ENCODE measurements around the gene GJD4.

GJD4 gene

GRCh38 chr10:35632027-35632426 is 26.9 kb downstream of the GJD4 start:
- no peak for FAIRE-seq

- FAIRE-seq: no peak
These were observed 28.2 kb downstream of the GJD4 start for GRCh38 chr10:35633006-35633980.

DNA sequence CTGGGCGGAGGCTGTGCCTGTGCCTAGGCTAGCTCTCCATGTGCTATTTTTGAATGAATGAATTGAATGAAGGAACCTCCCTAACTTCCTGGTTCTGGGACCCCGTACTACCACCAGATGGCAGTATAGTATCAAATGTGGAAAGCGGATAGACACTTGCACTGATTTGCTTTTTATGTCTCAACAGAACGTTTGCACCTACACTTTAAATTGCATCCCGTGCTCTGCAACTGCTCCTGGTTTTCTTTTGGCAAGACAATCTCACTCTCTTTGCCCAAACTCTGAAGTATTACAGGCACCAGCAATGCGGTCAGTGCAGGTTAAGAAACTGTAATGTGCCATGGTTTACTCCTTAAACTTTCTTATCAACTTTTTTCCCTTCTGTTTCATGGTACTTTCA is 30.4 kb downstream of the GJD4 start:
- no peak for FAIRE-seq

DNA sequence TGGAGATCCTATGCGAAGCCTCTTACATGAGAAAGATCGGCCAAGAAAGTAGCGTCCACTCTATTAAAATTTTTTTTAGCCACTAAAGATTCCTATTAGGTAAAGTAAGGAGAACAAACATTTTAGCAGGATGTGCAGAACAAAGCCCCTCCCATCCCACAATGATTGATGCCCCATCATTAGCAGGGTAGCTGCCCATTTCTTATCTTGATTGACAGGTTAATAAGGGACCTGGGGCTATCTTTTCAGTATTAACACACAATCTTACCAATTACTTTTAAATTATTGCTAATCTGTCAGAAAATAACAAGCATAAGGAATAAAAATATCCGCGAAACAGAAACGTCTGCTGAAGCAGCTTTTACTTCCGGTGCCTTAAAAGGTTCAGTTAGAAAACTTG is 31.8 kb downstream of the GJD4 start:
- FAIRE-seq: no peak

DNA sequence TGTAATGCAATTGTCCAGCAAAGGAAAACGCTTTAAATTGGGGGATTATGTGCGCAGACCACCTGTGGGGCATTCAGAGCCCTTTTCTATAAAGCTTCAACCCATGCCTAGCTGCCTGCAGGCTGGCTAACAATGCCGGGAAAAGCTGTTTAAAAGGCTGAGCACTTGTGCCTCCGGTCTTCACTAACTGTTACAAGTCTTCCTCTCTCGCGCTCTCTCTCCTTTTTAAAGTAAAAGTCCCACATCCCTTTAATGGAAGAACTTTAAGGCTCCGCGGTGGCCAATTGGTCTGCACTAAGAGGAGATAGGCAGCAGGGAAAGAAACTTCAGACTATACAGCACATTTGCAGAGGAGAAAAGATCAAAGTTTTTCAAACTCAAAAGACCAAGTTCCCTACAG is 32.3 kb downstream of the GJD4 start:
- no peak for FAIRE-seq

DNA sequence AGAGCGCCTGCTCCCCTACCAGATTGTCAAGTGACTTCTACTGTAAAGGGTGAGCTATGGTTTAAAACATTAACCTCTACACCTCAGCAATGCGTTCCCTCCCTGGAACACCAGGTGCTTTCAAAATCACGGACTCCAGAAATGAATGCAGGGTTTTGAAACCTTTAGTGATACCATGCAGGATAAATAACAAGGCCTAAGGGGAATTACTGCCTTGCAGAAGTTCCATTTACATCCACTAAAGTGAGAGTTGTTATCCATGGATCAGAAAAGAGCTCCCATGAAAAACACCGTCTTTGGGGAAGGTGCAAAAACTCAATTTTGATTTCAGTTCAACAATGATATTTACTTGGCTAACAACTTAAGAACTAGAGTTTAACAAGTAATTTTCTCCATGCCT is 33.0 kb downstream of the GJD4 start:
- no peak for FAIRE-seq

DNA sequence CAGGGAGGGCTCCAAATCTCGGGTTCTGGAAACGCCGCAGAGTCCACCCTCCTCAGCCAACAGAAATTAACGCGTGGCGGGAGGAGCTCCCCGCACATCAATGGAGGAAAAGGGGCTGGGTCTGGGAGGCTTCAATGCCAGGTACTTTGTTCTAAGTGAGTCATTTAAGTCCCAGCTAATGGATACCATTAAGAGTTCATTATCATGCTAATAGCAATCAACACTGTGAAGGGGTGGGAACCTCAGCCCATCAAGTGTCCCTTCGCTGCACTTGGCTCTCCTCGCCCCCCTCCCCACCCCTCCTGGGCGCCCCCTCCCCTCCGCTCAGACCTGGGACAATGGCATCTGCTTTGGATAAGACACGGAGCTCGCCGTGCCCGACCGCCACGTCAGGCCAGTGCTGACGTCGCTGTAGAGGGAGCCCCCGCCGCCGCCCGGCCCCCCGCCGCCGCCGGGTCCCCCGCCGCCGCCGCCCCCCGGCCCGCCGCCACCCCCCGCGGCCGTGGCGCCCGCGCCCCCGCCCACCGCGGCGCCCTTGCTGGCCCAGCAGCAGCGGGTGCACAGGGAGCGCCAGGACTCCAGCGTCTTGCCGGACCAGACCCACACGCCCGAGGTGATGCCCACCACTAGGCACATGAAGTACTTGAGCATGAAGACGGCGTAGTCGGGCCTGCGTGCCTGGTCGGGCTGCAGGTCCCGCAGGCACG is 34.0 kb downstream of the GJD4 start:
- no peak for FAIRE-seq

DNA sequence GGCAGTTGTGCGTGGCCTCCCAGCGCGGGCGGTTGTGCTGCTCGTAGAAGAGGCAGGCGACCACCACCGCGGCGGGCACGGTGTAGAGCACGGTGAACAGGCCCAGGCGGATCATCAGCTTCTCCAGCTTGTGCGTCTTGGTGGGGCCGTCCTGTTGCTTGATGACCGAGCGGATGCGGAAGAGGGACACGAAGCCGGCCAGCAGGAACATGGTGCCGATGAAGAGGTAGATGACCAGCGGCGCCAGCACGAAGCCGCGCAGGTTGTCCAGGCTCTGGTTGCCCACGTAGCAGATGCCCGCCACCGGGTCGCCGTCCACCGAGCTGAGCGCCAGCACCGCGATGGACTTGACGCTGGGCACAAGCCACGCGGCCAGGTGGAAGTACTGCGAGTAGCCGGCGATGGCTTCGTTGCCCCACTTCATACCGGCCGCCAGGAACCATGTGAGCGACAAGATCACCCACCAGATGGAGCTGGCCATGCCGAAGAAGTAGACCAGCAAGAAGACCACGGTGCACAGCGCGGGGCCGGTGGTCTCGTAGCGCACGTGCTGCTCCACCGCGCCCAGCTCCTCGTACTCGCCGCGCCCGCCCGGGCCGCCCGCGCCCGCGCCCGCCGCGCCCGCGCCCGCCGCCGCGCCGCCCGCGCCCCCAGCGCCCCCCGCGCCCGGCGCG is 34.7 kb downstream of the GJD4 start:
- FAIRE-seq: no peak

DNA sequence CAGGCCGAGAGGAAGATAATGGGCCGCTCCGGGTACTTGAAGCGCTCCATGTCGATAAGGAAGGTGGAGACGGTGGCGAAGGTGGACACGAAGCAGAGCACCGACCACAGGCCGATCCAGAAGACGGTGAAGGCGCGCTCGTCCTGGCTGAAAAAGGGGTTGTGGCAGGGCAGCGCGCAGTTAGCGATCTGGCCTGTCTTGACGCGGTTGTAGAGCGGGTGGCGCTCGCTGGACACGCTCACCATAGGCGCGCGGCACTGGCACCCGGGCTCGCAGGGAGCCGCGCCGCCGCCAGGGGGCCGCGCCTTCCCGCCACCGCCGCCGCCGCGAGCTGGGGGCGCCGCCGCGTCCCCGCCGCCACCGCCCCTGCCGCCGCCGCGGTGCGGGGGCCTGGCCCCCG is 35.3 kb downstream of the GJD4 start:
- FAIRE-seq: no peak

DNA sequence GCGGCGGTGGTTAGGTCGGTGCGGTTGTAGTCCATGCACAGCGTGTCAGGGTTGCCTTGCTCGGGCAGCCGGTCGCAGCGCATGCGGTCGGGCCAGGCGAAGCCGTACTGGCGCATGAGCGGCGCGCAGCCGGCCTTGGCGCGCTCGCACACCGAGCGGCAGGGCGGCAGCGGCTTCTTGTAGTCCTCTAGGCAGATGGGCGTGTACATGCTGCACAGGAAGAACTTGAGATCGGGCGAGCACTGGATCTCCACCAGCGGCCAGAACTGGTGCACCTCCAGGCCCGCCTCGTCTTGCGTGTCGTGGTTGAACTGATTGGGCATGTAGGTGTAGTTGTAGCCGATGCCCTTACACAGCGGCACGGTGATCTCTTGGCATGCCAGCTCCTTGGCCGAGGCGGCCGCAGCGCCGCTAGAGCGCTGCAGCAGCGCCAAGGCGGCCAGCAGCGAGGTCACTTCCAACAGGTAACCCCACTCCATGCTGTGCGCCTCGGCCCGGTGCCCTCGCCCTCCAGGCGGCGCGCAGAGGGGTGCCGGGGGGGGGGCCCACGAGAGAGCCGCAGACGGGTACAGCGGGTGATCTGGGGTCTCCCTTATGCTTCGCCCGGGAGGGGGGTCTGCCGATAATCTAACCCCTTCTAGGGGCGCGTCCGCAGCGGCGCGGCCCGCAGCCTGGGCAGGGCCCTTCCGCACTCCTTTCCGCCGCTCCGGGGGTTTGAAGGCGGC is 36.0 kb downstream of the GJD4 start:
- no peak for FAIRE-seq

DNA sequence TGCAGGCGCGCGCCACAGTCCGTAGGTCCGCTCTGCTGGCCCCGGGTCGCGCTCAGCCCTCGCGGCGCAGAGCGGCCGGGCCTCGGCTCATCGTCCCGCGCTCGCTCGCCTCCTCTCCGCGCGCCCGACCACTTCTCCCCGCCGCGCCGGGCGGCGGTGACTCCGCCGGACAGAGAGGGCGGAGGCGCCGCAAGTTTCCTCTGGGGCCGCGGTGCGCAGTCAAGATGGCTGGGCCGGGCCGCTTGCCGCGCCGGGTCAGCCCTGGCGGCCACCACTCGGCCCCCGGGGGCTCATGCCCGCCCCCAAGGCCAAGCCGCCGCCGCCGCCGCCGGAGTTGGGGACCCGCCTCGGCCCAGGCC is 36.5 kb downstream of the GJD4 start:
- FAIRE-seq: no peak

GRCh38 chr10:35642035-35642792 is 37.1 kb downstream of the GJD4 start, which contains the start of gene FZD8:
FZD8 (minus strand) TSS chr10:35642296; CDS start chr10:35641429, 867 bp downstream.
- no peak for FAIRE-seq

- no peak for FAIRE-seq
These were observed 37.6 kb downstream of the GJD4 start for GRCh38 chr10:35642793-35643114.

DNA sequence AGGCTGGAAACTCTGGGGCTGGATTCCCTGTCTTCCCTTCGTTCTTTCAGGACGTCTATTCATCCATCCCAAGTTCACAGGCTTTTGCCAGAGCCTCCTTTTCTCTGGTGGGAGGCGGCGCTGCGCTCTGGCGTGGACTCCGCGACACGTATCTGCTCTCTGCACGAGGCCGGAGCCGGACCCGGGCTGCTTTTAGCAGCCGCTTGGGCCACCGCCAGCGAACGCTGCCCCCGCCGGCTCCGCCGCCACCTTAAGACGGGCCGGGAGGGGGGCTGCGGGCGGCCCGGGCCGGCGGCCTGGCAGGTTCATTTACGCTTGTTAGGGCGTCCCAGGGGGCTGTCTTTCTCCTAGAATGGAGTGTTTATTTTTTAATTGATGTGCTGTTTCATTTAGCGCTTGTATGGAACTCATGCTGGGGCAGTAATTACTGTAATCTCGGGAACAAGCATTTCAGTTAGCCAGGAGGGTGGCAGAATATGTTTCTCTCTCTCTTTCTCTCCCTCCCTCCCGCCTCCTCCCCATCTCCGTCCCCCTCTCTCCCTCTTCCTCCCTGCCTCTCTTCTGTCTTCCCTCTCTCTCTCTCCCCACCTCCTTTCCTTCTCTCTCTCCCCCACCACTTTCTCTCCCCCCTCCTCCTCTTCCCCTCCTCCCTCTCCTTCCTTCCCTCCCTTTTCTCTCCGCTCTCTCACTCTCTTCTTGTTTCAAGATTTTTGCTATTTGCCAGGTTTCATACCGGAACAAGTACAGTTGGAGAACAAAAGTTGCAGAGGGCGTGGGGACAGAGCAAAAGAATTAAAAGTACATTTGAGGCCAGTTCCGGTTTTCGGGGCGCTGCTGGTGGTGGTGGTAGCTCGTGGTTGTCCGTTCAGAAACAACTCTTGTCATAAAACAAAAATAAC is 38.3 kb downstream of the GJD4 start:
- no peak for FAIRE-seq

DNA sequence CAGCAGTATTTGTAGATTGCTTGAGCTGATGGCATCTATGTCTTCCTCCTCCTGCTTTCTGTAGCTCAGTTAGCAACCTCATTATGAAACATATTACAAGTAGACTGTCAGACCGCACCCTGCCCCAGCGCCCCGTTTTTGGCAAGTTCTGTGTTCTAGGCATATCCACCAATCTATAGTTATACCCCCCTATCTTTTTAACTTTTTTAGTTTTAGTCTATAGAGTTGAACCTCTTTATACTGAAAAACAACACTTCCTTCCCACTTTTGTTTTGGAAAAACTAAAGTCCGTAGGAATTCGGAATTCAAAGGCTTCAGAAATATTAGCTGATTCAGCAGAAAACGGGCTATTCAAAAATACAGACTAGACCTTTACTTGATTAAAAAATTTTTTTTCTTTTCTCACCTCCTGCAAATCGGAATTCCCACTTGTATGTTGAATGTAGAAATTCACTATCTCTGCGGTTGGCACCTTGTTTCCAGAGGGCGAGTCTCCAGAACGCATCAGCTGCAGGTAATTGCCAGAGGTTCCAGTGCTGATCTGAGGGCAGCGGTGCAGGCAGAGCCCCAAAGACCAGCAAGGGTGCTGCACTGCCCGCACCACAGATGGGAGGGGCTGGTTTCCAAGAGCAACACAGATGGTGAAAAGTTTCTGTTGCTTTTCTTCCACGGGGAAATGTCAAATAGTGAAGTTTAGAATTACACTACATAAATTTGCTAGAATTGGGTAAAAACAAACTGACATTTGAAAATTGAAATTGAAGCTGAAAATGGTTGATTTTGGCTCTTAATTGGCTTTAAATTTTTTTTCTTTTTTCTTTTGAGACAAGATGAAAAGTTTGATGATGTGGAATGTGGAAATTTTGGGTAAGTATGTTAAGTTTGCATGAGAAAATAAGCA is 39.2 kb downstream of the GJD4 start:
- FAIRE-seq: no peak

DNA sequence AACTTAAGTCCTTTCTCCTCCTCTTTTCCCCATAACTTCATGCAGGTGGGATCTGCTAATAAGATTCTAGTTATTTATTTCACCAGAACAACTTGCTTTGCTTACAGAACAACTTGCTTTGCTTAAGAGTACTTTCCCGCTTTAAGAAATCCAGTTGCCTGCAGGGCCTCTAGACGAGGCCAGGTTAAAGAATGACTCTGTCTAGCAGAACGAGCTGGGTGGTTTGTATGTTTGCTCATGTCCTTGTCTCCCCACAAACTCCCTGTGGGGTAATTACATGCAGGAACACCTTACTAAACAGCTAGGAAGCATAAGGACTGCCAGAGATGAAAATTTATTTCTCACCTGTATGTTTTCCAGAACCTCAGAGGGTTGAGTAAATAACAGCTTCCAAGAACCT is 45.8 kb downstream of the GJD4 start:
- no peak for FAIRE-seq

- no peak for FAIRE-seq
These were observed 47.7 kb downstream of the GJD4 start for GRCh38 chr10:35652824-35653223.

DNA sequence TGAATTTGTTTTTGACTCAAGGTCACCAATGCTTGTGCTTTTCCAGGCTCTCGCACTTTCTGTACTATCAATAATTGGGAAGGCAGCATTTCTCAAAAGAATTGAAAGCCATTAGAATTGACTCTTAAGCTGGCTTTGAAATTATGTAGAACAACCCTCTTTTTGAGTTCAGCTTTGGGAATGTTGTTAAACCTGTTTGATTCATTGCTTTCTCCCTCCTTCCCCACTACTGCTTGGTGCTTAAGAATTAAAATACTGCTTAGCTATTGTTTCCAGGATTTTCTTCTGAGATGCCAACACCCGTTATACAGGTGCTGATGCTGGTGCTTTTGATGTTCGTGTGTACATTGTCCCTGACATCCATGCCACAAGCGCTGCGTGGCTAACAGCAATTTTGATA is 52.5 kb downstream of the GJD4 start:
- no peak for FAIRE-seq

Measured in A204.1 (cell line).